Peyer's patch (tissue), 4 donors: ENCODE data around the gene LEKR1.

Experiments used
- POLR2A ChIP-seq, 2 donors: fragments of 450-650 bp; IDR thresholded peaks; one replicate each; pipeline ENCODE4 v1.5.1; 2017; ENCODE audit warnings: antibody characterized with exemption in 2 of 2, mild to moderate bottlenecking in 2 of 2, moderate library complexity in 2 of 2
- TF ChIP-seq, protein P1 (sequence below), 6 experiments: fragments of 450-650 bp in 4 of 6; fragments of 200-600 bp in 2 of 6; sonication (generic) in 1 of 6; IDR thresholded peaks; one replicate each; pipeline ENCODE4 v1.5.1; 2017 to 2019; ENCODE audit warnings: antibody characterized with exemption in 6 of 6, mild to moderate bottlenecking in 3 of 6, moderate library complexity in 1 of 6

DNA sequence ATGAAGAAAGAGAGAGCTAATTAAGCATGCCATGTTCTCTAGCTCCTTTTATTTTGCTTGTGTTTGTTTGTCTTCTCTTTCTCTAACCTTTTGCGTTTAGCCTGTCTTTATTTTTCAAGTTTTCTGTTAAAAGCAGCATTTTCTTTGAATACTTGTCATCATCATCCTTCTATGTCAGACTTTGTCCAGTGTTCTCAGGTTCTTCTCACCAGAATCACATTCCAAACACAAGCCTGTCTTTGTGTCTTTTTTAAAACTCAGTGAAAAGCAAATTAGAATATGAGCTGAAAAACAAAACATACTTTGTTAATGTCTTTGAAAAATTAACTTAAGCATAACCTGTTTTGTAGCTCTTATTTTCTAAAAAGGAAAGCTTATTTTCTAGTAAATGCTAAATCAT lies 62.4 kb downstream of the LEKR1 start:
- TF ChIP-seq, protein P1, sequence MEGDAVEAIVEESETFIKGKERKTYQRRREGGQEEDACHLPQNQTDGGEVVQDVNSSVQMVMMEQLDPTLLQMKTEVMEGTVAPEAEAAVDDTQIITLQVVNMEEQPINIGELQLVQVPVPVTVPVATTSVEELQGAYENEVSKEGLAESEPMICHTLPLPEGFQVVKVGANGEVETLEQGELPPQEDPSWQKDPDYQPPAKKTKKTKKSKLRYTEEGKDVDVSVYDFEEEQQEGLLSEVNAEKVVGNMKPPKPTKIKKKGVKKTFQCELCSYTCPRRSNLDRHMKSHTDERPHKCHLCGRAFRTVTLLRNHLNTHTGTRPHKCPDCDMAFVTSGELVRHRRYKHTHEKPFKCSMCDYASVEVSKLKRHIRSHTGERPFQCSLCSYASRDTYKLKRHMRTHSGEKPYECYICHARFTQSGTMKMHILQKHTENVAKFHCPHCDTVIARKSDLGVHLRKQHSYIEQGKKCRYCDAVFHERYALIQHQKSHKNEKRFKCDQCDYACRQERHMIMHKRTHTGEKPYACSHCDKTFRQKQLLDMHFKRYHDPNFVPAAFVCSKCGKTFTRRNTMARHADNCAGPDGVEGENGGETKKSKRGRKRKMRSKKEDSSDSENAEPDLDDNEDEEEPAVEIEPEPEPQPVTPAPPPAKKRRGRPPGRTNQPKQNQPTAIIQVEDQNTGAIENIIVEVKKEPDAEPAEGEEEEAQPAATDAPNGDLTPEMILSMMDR (IDR thresholded peaks at IDR 0.05), result no peak
- TF ChIP-seq POLR2A (IDR thresholded peaks at IDR 0.05), result no peak
